ENCODE results near the gene ASS1.

DNA sequence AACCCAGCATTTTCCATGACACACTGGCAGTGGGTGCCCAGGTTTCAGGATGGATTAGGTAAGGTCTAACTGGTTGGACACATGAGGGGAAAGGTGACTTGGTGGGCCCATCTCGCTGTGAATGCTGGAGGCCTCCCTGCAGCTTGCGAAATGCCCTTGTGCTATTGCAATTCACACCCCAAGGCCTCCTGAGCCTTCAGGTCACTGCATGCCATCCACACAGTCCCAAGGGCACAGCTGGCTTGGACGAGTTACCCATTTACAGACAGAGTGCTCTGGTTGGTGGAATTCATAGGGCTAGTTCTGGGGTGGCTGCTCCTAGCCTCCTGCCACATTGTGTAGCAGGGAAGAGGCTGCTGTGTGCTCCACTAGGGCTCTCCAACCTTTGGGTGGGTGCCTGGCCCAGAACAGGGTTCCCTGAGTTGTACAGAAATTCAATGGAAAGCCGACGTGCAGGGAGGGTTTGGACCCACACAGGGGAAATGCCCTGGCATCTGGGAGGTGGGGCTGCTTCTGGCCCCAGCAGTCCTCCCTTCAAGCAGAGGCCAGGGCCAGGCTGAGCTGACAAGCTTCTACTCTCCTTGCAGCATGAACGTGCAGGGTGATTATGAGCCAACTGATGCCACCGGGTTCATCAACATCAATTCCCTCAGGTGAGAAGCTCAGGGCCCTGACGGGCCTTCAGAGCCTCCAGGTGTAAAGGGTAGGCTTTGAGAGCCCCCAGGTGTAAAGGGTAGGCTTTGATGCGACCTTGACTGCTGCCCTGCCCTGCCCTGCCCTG, 54.3 kb downstream of the ASS1 start:
- TF ChIP-seq EZH2 (IDR thresholded peaks at IDR 0.05) (no peak), POLR2AphosphoS5 (IDR thresholded peaks at IDR 0.05; ENCODE audit: borderline replicate concordance, low read depth, low read length) (no peak), FOXP2 (optimal IDR thresholded peaks at IDR 0.05; ENCODE audit: control extremely low read depth, extremely low read length, insufficient read depth) (no peak)
